Femur (tissue), 1 donor: ENCODE results near the gene SLC6A3.

ENCODE experiments used
- DNase-seq: peaks from one replicate; pipeline ENCODE4 v3.0.0-alpha.2; 2017

SLC6A3 gene

DNA sequence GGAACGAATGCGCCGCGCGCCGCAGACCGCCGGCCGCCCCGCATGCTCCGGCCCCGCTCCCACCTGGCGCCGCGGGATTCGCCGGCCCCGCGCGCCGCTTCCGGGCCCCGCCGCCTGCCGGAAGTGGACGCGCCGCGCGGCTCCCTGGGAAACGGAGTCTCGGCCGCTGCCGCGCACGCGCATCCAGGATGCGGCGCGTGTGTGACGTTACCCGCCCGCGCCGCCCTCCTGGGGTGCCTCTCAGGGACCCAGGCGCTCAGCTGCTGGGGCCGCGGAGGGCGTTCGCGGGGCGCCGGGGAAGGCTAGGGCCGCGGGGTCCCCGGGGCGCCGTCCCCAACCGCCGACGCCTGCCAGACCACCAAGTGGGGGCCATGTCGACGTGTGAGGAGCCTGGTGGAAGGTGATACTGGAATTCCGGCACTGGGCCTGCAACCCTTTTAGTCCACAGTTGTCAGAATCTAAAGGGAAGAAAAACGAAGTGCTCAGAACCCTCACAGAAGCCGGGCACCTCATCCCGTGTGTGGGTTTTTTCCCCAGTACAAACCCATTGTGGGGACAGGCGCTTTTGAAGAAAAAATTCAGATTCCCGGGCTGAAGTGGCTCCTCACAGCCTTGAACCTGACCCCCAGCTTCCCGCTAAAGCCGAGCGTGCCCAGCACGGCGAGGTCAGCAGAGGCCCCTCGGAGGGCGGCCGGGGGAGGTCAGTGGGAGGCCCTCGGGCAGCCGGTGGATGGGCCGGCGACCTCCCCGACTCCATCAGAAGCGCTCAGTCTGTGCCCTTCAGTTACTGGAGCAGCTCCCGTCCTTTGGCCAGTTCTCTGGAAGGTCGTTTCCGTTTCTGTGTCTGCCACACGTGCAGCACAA, 100.0 kb downstream of the SLC6A3 start, which contains the start of gene CLPTM1L:
TSS of gene CLPTM1L (minus strand) at position 125 of the 864 bp plus-strand sequence. CDS start 258 bp downstream, outside the sequence.
- DNase-seq: peak; percentile 92

DNA sequence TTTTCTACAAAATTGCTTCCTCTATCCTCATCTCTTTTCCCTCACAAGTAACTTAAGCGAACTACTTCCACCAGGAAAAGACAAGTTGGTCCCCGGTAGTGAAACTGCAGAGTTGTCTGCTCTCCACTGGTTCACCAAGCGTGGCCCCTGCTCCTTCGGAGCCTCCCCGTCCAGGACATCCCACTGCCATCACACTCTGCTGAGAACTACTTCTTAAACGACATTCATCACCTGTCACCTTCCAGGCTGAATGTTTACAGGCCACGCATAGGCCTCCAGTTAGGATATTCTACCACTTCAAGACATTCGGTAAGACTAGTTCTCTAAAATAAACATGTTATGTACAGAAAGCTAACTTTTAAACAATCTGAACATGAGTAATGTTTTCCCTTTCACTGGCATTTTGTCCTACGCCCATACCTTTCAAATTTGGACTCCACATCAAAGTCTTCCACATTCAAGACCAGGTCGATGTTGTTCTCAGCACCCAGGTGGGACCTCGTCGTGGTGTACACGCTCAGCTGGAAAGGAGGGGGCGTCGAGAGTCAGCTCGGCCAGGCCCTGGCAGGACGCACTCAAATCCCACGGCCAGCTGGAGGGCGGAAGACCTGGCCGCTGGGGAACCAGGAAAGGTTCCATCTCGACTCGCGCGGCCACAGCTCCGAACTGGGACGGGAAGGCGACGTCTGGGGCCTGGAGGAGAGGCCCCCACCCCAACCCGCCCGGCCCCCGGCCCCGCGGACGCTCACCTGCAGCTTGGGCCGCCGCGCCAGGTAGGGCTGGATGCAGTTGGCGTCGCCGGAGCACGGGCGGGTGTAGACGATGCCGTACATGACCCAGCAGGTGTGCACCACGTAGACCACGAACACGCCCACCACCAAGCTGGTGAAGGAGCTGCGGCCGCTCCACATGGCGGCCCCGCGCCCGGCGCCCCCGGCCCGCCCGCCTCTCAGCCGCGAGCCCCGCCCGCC, 101.0 kb downstream of the SLC6A3 start:
- DNase-seq: no peak

DNA sequence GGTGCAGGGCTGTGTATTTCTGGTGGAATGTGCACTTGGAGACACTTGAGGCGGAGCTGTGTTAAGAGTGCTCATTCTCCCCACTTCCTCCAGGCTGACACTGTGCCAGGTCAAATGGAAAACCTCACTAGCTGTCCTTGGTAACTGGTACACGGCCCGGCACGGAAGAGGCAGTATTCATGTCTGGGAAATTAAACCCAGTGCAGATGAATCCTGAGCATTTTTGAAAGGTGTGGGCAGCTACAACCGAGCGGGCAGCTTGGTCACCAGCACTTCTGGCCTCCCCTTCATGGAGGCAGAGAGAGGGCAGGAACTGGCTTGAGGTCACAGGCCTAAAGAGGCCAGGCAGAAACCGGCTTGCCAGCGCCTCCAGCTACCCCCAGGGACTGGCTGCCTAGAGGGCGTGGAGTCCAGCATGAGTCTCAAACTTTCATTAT, 101.9 kb downstream of the SLC6A3 start:
- DNase-seq: no peak
